Measurements from ENCODE around the gene FAM78B.

FAM78B gene, protein sequence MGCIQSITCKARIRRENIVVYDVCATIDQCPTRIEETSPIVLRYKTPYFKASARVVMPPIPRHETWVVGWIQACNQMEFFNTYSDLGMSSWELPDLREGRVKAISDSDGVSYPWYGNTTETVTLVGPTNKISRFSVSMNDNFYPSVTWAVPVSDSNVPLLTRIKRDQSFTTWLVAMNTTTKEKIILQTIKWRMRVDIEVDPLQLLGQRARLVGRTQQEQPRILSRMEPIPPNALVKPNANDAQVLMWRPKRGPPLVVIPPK

DNA sequence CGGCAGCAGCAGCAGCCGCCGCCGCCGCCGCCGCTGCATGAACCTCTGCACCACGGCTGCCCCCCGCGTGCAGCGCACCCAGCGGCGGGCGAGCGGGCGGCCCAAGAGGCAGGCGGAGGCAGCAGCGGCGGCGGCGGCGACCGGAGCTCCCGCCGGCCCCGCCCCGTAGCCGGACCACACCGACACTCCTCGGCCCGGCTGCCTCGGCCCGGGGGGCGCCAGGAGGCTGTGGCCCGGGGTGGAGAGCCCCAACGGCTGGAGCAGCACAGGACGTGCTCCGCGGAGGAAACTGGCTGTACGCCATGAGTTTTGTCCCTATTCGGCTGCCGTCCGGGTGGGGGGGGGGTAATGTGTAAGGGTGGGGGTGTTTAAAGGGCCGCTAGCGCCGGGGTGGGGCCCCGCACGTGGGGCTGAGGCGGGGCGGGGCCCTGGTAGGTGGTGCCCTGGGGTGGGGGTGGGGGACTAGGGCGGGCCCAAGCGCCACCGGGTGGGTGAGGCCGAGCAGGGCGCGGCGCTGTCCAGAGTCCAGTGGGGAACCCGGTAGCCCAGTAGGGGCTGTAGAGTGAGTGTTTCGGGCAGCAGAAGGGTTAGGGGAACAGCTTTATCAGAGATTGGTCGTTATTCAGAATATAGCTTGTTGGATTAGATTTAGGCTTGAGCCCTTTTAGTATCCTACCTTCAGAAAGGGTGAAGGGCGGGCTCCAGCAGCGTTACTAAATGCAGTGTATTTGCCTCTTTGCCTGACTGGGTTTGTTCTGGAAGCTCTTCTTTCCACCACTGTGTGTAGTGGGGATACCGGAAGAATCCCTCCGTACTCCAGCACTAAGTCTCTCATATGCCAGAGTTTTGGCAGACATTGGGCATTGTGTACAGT lies at the start of gene FAM78B:
Gene FAM78B (minus strand): TSS at position 304 of the 874 bp plus-strand sequence. CDS start 753 bp downstream, outside the sequence.
- peak; percentile 66 for DNase-seq
- peak; percentile 44 for ATAC-seq

DNA sequence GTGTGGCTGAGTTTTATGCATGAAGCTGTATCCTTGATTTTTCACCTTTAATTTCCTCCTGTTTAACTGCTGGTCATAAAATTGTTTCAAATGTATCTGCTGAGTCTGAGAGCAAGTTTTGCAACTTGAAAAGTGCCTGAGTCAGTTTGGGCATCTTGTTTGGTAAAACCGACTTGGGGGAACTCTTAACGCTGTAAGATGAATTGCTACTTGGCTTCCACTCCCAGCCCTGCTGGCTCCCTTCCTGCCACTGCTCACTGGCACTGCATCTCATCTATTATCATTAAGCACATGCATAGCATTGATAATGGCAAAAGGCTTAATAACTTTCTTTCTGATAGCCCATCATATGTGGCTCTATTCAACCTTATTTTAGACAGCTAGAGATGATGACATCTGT lies 35.7 kb upstream of the FAM78B start:
- no peak for DNase-seq
- ATAC-seq: no peak

DNA sequence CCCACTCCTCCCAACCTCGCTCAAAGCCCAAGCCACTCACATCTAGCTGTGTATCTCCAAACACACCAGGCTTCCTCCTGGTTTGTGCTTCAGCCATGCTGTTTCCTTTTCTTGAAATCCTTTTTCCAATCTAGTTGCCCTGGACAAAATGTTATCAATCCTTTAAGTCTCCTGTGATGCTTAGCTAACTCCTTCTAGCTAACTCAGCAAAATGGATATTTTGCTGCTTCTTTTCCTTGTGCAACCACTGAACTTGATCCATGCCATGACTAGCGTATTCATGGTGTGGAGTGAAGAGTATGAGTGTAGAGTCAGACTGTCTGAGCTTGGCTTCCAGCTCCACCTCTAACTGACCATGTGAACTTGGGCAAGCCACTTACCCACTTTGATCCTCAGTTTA lies 33.9 kb upstream of the FAM78B start:
- ATAC-seq: no peak
- no peak for DNase-seq

DNA sequence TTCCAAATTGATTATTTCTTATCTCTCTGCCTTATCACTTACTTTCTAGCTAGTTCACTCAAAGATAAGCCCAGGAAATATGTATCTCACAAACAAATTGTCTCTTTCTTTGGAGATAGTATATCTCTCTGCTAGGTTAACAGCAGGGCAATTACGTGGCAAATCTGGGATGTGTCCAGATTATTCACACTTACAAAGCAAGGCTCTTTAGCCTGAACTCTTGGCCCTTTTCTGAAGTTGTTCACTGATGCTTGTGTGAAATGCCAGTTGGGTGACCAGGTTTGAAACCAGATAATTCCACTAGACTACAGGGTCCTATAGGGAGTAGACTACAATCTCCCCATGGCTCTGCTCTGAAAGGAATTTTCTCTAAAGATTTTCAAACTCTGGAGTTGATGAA lies 30.8 kb upstream of the FAM78B start:
- ATAC-seq: no peak
- DNase-seq: no peak

DNA sequence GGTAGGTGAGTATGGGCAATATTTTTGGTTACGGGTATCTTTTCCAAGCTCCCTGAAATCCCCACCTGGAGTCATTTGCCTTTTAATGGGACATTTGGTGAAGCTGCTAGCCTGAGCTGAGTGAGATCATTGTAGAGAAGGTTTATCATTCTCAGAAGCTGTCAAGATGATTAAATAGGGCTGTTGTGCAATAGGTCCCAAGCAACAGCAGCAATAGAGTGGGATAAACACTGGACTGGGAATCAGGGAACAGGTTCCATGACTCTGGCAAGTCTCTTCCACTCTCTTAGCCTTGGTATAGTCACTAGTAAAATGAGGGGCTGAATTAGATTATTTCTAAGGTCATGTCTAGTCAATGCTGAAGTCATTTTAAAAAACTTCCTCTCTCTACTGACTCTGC lies 30.3 kb upstream of the FAM78B start:
- ATAC-seq (no peak), DNase-seq (no peak)

DNA sequence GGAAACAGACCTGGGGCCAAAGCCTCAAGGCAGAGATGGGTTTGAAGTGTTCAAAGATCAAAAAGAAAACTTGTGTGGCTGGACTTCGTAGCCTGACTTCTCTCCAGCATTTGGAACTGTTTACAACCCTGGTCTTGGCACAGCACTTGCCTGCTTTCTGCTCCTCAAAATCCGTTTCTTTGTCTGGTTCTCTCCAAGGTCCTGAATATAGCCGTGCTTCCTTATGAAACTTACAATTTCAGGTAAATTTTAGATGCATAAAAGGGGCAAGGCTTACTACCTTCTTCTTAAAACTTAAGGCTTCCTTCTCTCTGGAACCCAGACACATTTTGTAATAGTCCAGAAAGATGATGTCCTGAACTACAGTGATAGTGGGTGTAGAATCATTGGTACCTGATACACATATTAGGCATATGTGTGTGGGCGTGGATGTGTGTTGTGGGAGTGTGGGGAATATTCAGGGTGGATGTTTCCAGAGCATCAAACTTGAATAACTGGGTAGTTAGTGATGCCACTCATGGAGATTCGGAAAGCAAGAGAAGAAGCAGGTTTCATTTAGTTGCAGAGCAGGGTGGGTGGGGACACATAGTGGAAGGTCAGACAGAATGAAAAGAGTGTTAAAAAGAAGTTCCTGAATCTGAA lies 26.4 kb upstream of the FAM78B start:
- DNase-seq: no peak
- no peak for ATAC-seq

DNA sequence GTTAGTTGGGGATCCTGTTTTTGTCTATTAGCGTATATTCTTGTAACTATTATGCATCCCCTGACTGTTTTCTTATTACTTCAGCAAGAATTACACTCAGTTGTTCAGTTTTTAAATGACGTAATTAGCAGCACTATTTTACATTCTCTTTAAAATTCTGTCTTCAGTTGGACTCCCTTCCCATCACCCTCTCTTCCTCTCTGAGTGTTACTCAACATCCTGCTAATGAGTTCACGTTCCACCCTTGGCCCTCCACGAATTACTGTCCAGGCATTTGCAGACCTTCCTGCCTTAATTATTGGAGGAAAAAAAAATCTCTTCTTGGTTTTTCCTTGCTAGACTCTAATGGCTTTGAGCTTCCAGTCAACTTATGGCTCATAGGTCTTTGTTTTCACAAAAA lies 23.6 kb upstream of the FAM78B start:
- ATAC-seq (no peak), DNase-seq (no peak)

DNA sequence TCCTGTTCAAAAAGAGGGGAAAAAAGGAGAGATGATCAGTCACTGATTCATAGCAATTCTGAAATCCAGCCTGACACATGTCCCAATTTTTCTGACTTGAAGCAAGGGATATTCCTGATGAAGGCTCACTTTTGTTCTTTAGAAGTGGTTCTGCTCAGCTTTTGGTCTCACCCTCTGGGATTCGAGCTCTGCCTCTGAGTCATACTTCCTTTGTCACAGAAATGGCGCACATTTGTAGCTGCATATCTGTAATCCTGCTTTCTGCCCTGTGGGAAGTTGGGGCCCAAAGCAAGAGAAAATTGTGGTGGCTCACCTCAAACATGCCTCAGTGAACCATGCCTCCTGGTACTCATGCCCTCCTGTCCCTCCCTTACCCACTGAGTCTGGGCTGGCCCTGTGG lies 22.3 kb upstream of the FAM78B start:
- DNase-seq (no peak), ATAC-seq (no peak)

DNA sequence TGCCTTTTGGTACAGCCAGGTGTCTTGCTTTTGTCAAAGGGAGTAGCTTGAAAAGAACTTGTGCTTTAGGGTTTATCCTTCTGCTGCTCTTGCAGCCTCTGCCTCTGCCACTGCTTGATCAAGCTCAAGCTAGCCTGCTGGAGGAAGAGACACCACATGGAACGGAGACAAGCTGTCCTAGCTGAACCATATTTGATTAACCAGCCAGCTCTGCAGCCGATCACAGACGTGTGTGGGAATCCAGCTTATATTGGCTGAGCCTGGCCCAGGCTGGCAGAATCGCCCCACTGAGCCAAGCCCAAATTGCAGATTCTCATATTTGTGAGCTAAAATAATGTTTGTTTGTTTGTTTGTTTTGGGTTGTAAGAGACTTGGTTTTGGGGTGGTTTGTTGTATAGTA lies 18.7 kb upstream of the FAM78B start:
- DNase-seq: no peak
- no peak for ATAC-seq

DNA sequence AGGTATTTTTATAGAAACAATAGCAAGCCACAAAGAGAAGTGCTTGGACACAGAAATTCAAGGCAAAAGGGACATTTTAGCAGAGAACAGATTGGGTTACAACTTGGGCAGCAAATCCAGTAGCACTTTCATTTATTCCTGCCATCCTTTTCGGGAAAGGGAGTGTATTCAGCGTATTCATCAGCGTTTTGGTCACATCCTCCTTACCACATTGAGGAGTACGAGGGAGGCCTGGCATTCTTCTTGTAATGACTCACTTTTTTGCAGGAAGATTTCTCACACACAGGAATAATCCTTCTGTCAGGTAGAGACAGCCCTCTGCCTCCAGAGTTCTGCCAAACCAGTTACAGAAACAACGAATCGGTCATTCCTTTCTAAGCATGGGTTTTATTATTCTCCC lies 18.1 kb upstream of the FAM78B start:
- no peak for DNase-seq

DNA sequence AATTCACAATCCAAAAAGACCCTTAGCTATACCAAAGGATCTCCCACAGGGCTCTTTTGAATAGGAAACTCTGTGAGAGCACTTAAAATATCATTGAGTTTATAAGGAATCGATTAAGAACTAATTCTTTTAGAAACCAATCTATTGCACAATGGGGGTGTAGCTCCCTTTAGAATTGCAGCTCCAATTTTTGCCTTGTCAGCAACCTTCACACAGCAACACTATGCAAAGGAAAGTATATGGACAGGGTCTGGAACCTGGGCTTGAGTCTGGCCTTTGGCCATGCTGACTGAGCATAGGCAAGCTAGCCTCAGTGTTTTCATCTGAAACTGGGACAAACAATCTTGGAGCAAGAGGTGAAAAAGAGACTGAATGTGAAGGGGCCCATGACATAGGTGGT lies 17.2 kb upstream of the FAM78B start:
- no peak for ATAC-seq

More for the DNA sequence above, 18.1 kb upstream of the FAM78B start:
- ATAC-seq: no peak

DNA sequence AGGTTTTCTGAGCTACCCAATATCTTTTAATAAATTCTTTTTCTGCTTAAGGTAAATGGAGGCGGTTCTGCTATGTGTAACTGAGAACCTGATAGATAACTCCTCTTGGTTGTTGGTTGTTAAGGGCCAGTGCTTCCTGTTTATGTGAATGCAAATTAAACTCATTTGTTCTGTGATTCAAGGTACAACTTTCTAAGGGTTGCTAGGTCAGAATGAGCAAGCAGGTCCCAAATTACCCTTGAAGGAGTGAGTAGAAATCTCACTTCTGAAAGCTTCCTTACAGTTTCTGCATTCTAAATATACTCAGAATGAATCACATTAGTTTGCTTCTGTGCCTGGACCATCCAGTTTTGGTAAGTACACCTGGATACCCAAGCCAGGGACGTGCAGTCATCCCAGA lies 15.5 kb upstream of the FAM78B start:
- no peak for ATAC-seq
- DNase-seq: no peak

More for the DNA sequence above, 17.2 kb upstream of the FAM78B start:
- DNase-seq: no peak

DNA sequence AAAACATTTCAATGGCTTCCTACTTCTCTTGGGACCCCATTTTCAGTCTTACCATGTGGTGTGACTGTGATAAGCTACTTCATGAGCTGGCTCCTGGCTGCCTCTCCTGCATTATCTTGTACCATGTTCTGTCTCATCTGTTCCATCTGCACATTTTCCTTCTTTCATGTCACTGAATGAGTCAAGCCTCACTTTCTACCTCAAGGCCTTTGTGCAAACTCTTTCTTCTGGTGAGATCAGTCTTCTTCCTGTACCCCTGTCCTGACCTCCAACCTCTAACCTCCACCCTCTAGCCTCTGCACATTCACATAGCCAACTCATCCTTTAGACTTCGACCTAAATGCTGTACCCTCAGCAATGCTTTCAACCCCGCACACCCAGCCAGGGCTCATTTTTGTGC lies 9.6 kb upstream of the FAM78B start:
- peak; percentile 79 for ATAC-seq
- DNase-seq: no peak

DNA sequence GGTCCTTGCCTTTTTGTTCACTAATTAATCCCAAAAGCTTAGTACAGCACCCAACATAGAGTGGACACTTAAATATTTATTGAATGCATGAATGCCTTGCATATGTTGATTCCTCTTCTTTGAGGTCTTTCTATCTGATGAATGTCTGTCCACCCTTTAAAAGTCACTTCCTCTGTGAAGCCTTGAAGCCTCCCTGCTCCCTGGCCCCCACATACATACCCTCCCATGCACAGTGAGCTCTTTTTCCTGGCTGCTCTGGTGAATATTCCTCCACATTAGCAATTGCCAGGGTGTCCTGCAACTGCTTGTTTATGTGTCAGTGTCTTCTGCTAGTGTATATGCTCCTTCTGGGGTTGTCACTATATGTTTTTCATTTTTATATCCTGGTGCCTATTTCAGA lies 8.2 kb upstream of the FAM78B start:
- DNase-seq (no peak), ATAC-seq (no peak)

DNA sequence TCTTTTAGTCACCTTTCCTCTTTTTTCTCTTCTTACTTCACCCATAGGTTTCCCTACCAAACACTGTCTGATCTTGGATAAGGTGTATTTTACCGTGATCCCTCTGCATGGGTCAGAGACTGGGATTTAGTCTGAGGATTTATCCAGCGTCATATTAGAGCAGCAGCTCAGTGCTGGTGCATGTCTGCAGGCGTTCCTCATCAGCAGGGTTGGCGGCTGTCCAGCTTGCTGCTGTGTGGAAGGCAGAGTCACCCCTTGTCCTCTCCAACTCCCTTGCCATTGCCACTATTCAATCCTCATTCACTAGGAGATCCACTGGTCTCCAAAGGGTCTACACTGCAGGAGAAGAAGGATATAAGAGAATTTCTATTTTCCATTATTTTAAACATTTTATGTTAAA lies 7.3 kb upstream of the FAM78B start:
- DNase-seq: no peak
- ATAC-seq: no peak

DNA sequence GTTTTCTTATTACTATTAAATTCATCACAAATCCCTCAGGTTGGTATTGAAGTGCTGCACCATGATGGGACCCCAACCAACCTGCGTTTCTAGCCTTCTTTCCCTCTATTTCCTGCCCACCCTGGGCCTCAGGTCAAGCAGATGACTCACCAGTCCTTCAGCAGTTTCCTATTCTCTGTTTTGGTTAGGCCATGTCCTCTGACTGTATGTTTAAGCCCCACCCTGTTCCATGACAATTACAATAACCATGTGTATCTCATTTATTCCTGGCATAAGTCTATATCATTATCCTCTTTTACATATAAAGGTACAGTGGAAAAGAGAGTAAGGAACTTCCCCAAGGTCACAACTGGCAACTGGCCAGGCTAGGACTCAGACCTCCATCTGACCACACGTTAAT lies 5.3 kb upstream of the FAM78B start:
- ATAC-seq: no peak
- no peak for DNase-seq

DNA sequence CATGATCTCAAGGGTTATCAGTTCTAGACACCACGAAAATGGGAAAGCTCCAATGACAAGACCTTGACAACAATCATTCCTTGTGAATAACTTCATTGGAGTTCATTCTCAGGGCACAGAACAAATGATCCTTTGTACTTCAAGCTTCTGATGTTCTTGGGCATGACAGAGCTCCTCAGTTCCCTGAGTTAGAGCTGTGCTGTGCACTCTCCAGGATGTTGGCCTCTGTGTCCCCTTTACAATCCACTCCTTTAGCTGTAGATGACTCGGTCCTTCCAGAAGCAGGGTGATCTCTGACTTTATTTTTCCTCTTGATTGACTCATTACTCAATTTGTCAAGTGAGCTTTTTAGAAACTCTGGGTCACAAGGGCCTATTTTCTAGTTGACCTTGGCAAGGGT lies 3.9 kb upstream of the FAM78B start:
- ATAC-seq (peak; percentile 55), DNase-seq (no peak)

DNA sequence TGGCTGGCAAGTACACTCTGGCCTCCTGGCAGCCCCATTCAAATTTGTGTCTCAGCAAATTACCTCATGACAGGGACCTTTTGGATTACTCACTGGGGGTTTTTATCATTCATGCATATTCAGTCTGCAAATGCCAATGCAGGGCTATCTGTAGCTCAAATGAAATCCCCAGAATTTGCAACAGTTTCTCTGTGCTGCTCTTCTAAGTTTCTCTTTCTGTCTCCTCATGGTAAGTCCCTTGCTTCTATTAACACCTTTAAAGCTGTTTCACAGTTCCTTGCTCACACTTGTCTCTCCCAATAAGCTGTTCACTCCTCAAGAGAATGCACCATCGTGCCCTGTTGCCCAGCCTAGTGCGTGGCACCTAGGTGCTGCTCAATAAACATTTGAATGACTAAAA lies 3.3 kb upstream of the FAM78B start:
- no peak for DNase-seq
- peak; percentile 67 for ATAC-seq

DNA sequence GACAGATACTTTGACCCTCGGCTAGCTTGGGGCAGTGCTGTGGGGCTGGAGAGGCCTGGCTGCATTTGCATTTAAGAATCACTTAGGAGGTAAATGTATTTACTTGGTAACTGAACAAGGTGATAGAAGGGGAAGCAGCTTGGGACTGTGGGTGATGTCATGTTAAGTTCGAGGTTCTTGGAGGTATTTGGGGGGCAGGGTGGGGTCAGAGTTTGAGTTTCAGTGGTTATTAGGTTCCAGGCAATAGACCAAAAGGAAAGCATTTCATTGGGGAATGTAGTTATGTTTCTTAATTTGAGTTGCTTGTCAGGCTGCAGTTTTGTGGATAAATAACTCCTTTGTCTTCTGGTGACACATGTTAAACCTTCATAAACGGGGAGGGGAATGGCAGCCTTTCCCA lies 2.4 kb upstream of the FAM78B start:
- ATAC-seq: no peak
- DNase-seq: no peak

DNA sequence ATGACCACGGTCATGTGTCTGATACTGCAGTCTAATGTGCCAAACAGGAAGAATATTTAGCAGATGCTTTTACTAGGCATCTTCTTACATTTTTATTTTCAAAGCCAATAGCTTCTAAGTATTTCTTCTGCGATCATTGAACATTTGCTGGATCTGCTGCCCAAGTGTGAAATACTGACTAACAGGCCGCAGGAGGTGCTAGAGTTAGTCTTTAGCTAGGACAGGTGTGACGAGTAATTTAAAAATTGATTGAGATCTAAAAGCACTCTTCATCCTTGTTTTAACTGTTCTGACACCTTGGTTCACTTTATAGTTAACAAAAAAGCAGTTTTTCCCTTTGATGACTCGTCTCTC lies 748 bp upstream of the FAM78B start:
- no peak for ATAC-seq
- no peak for DNase-seq

DNA sequence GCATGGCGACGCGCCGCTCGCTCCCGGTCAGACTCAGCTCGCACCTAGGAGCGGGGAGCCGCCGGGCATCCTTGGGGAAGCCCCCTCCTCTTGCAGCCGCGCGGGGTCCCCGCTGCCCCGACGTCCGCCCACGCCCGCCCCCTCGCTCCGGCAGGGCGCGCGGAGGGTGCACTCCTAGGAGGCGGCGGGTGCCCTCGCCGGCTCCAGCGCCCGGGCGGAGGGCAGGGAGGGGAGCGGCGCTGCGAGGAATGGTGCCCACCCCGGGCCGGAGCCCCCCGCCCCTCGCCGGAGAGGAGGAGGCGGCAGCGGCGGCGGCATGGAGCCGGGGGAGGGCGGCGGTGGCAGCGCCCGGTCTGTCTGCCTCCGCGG lies 488 bp downstream of the FAM78B start:
- DNase-seq (no peak), ATAC-seq (no peak)

DNA sequence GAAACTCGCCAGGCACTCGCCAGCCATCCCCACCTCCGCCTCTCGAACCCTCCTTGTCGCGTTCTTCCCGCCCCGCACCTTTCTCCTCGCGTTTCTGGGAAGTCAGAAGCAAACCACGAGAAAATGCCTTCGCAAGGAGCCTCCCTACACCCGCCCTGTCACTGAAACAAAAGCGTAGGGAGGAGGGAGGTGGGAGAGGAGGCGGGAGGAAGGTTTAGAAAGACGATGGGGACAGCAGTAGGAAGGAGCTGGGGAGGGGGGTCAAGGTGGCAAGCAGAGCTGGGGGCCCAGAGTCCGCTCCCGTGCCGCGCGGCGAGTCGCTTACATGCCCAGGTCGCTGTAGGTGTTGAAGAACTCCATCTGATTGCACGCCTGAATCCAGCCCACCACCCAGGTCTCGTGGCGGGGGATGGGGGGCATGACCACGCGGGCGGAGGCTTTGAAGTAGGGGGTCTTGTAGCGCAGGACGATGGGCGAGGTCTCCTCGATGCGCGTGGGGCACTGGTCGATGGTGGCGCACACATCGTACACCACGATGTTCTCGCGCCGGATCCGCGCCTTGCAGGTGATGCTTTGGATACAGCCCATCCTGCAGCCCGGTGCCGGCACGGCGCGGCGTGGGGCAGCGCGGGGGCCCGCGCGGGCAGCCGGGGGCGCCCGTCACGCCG lies 1.0 kb downstream of the FAM78B start:
- no peak for ATAC-seq
- peak; percentile 9 for DNase-seq
